Cerebellar nuclear complex (tissue), 1 donor: Measurements from ENCODE around the gene RND1.

Source experiments
- DNase-seq, 2 experiments: peaks; one replicate each; lab custom pipeline; 2025; lab: John Stamatoyannopoulos, UW

Gene RND1

DNA sequence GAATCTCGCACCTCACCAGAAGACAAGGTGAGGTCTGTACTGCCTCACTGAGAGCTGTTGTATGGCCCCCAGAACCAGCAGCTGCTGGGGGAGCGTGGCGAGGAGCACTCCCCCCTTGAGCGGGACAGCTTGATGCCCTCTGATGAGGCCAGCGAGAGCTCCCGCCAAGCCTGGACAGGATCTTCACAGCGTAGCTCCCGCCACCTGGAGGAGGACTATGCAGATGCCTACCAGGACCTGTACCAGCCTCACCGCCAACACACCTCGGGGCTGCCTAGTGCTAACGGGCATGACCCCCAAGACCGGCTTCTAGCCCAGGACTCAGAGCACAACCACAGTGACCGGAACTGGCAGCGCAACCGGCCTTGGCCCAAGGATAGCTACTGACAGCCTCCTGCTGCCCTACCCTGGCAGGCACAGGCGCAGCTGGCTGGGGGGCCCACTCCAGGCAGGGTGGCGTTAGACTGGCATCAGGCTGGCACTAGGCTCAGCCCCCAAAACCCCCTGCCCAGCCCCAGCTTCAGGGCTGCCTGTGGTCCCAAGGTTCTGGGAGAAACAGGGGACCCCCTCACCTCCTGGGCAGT is 38.1 kb downstream of the RND1 start:
- DNase-seq: no peak

- no peak for DNase-seq
Measured at GRCh38 chr12:48827026-48827425, 38.6 kb downstream of the RND1 start.

GRCh38 chr12:48826209-48826855 is 39.3 kb downstream of the RND1 start:
- DNase-seq: no peak

- DNase-seq: no peak
Measured at GRCh38 chr12:48824905-48825304, 40.8 kb downstream of the RND1 start.

- no peak for DNase-seq
Measured at GRCh38 chr12:48824112-48824511, 41.6 kb downstream of the RND1 start.

DNA sequence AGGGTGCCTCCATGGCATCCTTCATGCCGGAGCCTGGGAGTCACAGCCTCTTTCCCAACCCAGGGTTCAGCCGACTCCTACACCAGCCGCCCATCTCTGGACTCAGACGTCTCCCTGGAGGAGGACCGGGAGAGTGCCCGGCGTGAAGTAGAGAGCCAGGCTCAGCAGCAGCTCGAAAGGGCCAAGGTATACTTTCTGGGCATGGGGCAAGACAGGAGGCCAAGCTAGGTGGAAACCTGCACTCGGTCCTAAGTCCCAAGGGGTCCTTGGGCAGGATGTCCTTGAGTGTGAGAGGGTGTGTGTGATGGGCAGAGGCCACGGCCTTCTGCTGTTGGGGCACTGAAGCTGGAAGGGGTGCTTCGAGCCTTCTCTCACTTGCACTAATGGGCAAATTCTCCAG is 42.4 kb downstream of the RND1 start:
- DNase-seq: no peak

DNA sequence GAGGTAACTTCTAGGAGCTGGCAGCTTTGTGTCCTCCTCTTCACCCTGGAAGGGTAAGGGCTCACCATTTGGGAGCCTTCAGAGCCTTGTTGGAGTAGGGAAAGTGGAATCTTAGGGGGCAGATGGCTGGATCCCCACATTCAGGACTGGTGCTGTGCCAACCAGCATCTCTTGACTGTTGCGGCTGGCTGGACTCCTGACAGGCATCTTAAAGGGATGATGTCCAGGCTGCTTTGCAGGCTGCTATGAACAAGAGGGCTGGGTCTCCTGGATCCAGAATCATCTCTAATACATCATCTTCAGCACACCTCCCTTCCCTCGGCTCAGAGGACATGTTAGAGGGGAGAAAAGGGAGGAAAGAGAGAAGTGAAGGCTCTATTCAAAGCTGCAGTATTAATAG is 43.0 kb downstream of the RND1 start:
- no peak for DNase-seq

- DNase-seq: no peak
Measured at GRCh38 chr12:48822139-48822538, 43.5 kb downstream of the RND1 start.

DNA sequence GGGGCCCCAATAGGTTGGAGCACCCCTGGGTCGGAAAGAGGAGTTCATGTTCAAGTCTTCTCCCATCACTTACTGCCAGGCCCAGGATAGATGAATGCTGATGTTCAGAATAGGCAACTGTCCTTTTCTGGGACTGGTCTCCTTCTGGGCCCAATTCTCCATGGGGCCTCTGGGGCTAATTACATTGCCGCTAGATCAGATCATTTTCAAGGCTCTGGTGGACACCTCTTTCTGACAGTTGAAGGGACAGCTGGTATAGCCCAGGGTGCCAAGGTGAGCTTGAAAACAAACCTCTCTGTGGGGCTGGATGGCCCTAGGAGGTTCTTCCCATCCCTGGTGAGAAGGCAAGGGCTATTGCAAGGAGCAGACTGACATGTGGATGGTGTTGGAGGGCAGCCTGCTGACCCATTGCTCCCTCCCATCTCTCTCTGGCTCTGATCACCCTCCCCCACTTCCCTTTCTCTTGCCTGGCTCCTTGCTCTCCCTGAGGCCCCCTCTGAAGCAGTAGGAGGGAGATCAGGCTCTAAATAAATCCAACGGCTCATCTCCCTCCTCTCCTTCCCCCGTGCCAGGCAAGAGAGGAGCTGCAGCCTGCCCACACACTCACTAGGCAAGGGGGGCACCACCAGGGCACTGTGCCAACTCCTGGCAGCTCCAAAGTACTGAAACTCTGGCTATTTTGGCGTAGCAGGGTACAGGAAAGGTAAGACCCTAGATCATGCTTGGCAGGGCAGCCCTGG is 45.5 kb downstream of the RND1 start:
- no peak for DNase-seq

DNA sequence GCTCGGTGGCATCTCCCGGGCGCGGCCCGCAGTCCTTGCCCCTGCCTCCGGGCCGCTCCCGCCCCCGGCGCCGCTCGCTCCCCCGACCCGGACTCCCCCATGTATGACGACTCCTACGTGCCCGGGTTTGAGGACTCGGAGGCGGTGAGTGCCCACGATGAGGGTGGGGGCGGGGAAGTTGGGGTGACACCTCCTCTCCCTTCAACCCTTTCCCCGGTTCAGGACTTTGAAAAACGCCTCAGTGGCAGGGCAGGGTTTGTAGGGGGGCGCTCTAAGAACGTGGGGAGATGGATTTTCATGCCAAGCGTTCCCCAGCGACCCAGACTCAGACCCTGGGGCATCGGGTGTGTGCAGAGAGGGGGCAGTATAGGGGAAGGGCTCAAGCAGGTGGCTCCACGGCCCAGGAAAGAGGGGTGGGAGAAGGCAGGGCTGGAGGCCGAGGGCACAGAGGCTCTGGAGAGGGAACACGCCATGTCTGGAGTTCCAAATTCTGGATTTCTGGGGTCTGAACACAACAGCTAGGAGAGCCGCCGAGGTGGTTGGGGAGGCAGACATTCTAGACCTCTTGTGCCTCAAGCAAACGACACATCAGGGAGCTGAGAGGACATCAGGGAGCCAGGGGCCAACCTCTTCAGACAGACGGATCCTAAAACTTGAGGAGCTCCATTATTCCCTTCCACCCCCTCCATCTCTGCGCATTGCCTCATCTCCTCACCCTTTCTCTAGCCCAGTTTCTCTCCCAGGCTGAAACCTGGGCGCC is 46.7 kb downstream of the RND1 start:
- DNase-seq: no peak

GRCh38 chr12:48817873-48818830 is 47.5 kb downstream of the RND1 start, which contains the start of gene CACNB3:
CACNB3 (plus strand) TSS chr12:48818496; CDS start chr12:48818930, 434 bp downstream.
- DNase-seq: peak in 1 of 2 experiments; percentile 24

DNA sequence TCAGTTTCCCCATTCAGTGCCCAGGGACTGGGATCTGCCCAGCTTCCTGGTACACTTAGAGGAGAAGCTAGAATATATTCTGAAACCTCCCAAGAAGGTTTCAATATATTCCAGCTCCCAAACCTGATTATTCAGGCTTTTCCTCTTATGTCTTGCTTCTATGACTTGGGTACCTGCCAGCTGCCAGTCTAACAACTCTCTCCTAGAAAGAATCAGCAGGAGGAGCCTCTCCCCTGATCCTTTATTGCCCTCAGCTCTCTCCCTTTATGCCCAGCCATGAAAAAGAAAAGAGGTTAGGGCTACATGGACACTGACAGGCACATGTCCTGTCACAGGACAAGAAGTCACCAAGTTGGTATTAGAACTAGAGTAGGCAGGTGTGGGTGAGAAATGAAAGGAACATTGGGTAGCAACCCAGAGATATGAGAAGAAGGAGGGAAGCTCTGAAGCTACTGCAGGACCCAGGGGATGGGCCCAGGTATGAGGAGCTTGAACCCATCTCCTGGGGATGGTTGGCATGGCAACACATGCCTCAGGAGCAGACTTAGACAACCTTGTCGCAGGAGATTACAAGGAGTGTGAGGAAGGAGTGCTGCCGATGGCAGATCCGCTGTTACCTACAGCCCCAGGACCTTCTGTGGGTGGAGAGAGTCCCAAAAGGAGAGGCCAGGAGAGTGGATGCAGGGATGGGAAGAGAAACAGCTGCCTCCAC is 49.4 kb downstream of the RND1 start:
- no peak for DNase-seq

DNA sequence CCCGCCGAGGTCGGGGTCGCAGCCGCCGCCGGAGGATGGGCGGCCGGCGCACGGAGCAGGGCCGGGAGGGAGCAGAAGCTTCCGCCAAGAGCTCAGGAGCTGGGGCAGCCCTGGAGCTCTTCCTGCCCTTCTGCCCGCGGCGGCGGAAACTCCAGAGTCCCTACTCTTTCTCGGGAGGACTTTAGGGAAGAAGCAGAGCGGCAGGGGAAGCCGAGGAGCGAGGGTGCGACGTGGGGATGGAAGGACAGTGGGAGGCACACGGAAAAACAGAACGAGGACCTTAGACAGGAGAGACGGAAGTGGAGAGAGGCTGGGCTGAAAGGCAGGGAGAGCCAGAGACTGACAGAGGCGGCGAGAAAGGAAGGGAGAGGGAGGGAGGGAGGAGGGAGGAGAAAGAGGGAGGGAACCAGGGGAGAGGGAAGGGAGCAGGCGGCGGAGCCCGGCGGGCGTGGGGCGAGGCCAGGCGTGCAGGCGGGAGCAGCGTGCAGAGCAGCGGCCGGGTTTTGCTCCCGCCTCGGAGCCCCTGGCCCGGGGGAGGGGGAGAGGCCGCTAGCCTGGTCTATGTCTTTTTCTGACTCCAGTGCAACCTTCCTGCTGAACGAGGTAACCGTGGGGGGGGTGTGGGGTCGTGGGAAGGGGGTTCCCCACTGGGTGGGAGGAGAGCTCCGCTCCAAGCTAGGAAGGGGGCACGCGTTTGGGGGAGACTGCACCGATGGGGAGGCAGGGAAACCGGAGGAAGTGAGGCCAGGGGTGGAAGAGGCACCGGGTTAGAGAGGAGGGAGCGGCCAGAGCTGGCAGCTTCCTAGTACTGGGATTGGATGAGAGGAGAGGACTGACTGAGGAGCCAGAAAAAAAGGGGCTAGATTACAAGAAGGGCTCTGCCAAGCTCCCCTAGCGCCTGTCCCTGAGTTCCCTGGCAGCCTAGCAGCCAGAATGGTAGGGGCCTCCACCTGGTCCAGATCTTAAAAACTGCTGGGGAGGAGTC is 50.3 kb downstream of the RND1 start:
- peak in 1 of 2 experiments; percentile 55 for DNase-seq

- no peak for DNase-seq
Measured at GRCh38 chr12:48814262-48815125, 51.2 kb downstream of the RND1 start.

DNA sequence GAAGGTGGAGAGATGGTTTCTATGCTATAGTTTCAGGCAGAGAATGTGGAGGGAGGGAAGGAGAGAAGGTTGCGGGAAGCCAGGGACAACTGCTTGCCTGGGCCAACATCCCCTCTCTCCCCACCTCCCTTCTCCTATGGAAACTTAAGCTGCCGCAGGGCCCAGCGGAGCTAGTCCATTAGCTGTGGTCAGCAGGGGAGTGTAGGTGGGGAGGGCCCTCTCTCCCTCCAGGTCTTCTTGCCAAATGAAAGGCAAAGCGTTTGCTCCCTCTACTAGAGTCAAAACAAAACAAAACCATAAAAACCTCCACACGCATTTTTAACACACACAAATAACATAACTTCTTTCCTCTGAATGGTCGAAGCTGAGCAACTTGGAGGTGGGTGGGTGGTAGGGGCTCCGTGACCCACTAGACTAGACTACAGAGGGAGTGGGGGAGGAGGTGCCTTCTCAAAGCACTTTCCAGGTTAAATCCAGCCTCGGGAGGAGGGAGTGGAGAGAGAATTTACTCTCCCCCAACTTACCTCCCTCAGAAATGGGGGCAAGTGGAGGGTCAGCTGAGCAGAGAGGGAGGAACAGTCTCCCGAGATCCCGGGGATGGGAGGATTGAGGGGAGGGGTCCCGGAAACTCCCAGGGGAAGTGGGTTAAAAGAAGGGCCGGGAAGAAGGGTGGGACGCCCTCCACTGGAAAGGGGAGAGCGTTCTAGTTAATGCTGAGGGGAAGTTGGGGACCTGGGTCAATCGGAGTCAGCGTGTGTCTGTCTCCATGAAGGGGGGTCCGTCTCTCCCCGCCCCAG is 52.0 kb downstream of the RND1 start:
- DNase-seq: no peak

DNA sequence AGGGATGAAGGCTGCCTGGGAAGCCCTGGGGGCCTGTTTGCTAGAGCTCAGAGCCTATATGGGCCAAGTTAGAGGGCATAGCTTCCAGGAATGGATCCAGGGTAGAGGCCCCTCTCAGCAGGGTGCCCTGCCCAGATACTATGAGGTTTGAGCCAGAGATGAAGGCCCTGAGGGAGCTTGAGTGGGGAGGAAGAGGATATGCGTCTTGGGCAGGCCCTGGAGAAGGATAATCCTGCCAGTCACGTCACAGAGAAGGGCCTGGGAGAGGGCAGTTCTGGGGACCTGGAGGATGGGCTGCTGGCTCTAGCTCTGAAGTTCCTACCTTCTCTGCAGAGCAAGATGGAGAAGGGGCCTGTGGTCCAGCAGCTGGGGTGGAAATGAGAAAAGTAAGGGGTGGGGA is 53.3 kb downstream of the RND1 start:
- DNase-seq: no peak

GRCh38 chr12:48811437-48812090 is 54.1 kb downstream of the RND1 start:
- no peak for DNase-seq
